ENCODE results near the gene ZBTB12.

The ZBTB12 gene

GRCh38 chr6:31903957-31904356 lies 2.1 kb upstream of the ZBTB12 start:
- no peak overlapping the region for H3K27ac ChIP-seq
- DNase-seq = no peak
- no peaks in the 10 kb centered on the region for H3K27me3 ChIP-seq
- no peak for TF ChIP-seq CTCF (IDR thresholded peaks at IDR 0.05)
- H3K36me3 ChIP-seq = peaks cover 0 to 9% (median 0%) of the 10 kb centered on the region in 3 donors
- intact Hi-C loops (cut with DNase I; ENCODE audit: low total_unique reads) = no loop called here
- H3K4me3 ChIP-seq = no peak overlapping the region
- no peaks in the 10 kb centered on the region for H3K9me3 ChIP-seq
- H3K4me1 ChIP-seq = peaks cover 0 to 30% (median 24%) of the 10 kb centered on the region in 4 donors

DNA sequence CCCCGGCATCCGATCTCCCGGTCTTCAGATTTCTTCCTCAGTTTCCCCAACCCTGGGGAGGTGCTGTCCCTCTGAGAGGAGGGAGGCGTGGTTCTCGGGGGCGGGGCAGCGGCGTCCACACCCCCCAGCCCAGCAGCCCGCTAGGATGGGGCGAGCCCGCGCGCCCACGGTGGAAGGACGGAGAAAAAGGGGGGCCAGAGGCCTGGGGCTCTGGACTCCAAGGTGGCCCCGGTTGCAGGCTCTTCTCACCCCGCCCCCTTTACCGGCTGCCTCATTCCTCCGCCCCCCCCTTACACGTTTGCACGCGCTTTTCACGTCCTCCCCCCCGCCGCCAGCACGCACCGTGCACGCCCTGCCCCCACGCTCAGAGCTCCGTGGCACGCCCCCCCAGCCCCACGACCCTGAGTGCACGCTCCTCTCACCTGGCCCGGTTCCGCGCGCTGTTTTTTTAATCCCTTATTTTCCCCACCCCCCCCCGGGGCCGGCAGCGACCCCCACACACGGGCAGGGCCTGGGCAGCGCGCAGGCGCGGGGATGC lies 402 bp downstream of the ZBTB12 start:
- DNase-seq = peak; percentile 60 to 84
- peaks cover 0 to 44% (median 37%) of the 10 kb centered on the region in 4 donors for H3K4me1 ChIP-seq
- peaks cover 0 to 9% (median 0%) of the 10 kb centered on the region in 3 donors for H3K36me3 ChIP-seq
- H3K4me3 ChIP-seq = peak overlapping the region; percentile 68 to 77
- no peaks in the 10 kb centered on the region for H3K9me3 ChIP-seq
- no peaks in the 10 kb centered on the region for H3K27me3 ChIP-seq
- TF ChIP-seq CTCF (IDR thresholded peaks at IDR 0.05) = no peak
- H3K27ac ChIP-seq = peak overlapping the region; percentile 83 to 85
- intact Hi-C loops (cut with DNase I; ENCODE audit: low total_unique reads) = no loop called here

- no peak for DNase-seq
- intact Hi-C loops (cut with DNase I; ENCODE audit: low total_unique reads) = no loop called here
- Histone ChIP-seq H3K36me3 (peaks cover 0 to 9% (median 0%) of the 10 kb centered on the region in 3 donors), H3K4me1 (peaks cover 0 to 48% (median 38%) of the 10 kb centered on the region in 4 donors), H3K27ac (peak overlapping the region; percentile 83 to 85), H3K9me3 (no peaks in the 10 kb centered on the region), H3K4me3 (peak overlapping the region; percentile 68 to 77), H3K27me3 (no peaks in the 10 kb centered on the region)
- TF ChIP-seq CTCF (IDR thresholded peaks at IDR 0.05) = no peak
Measured at GRCh38 chr6:31900917-31901414, 920 bp downstream of the ZBTB12 start.

DNA sequence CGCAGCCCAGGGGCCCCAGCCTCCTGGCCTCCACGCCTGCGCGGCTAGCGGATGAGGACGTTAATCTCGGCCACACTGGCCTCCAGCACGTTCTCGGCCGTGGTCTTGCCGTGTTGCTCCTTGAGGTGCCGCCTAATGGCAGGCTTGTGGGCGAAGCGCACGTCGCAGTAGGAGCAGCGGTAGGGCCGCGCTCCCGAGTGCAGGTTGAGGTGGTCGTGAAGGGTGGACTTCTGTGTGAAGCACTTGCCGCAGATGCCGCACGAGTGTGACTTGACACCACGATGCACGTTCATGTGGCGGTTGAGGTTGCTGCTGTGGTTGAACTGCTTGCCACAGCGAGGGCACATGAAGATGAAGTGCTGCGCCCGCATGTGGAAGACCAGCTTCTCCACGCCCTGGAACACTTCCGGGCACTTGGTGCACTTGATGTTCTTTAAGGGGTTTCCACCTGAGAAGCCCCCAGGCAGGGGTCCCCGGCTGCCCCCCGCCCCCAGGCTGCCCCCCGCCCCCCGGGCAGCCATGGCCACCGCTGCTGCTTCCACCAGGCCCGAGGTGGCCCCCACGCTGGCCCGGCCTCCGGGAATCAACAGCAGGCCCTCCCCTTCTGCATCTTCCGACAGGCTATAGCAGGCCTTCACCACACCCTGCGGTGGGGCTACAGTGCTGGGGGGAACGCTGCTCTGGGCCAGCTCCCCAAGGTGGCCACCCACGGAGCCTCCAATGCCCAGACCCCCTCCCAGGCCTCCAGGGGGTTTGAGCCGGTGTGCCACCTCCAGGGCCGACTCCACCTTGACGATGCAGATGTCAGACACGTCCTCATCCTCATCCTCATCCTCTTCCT lies 1.8 kb downstream of the ZBTB12 start:
- no peak for TF ChIP-seq CTCF (IDR thresholded peaks at IDR 0.05)
- Histone ChIP-seq H3K27me3 (no peaks in the 10 kb centered on the region), H3K9me3 (no peaks in the 10 kb centered on the region), H3K27ac (peak overlapping the region in 1 of 2 donors; percentile 85), H3K4me3 (no peak overlapping the region), H3K4me1 (peaks cover 0 to 48% (median 38%) of the 10 kb centered on the region in 4 donors), H3K36me3 (peaks cover 0 to 9% (median 4%) of the 10 kb centered on the region in 3 donors)
- intact Hi-C loops (cut with DNase I; ENCODE audit: low total_unique reads) = no loop called here
- no peak for DNase-seq

- H3K4me3 ChIP-seq = no peak overlapping the region
- H3K27me3 ChIP-seq = no peaks in the 10 kb centered on the region
- no peaks in the 10 kb centered on the region for H3K9me3 ChIP-seq
- TF ChIP-seq CTCF (IDR thresholded peaks at IDR 0.05) = no peak
- intact Hi-C loops (cut with DNase I; ENCODE audit: low total_unique reads) = no loop called here
- DNase-seq = no peak
- H3K27ac ChIP-seq = no peak overlapping the region
- H3K4me1 ChIP-seq = peaks cover 0 to 48% (median 38%) of the 10 kb centered on the region in 4 donors
- H3K36me3 ChIP-seq = peaks cover 0 to 18% (median 9%) of the 10 kb centered on the region in 3 donors
Measured at GRCh38 chr6:31899215-31899614, 2.7 kb downstream of the ZBTB12 start.
